Nephron (organoid): ENCODE results near the gene DACH1.

ENCODE experiments used
- H3K27ac Mint-ChIP-seq, 3 experiments: 2 replicates each; pipeline ENCODE4 v1.8.0; 2020; ENCODE audit warnings: mixed read lengths in 3 of 3, mild to moderate bottlenecking in 2 of 3, moderate library complexity in 1 of 3
- H3K27me3 Mint-ChIP-seq: 2 replicates; pipeline ENCODE4 v1.8.0; 2021; ENCODE audit warnings: low read depth, mild to moderate bottlenecking, moderate library complexity, mixed read lengths
- H3K36me3 Mint-ChIP-seq: 2 replicates; pipeline ENCODE4 v1.8.0; 2020; ENCODE audit warnings: low read depth, mixed read lengths
- H3K4me1 Mint-ChIP-seq: 2 replicates; pipeline ENCODE4 v1.8.0; 2020; ENCODE audit warnings: mixed read lengths
- H3K4me3 Mint-ChIP-seq, 3 experiments: 2 replicates each; pipeline ENCODE4 v1.8.0; 2020; ENCODE audit warnings: mild to moderate bottlenecking in 3 of 3, mixed read lengths in 3 of 3, moderate library complexity in 2 of 3
- H3K9me3 Mint-ChIP-seq: 2 replicates; pipeline ENCODE4 v1.8.0; 2020; ENCODE audit warnings: mixed read lengths
- CTCF ChIP-seq, 3 experiments: fragments of 200-600 bp; sonication (generic); IDR thresholded peaks; one replicate each; pipeline ENCODE4 v1.5.0; 2021; ENCODE audit warnings: antibody characterized with exemption in 3 of 3; ENCODE audit not compliant: unreplicated experiment in 3 of 3

The DACH1 gene

DNA sequence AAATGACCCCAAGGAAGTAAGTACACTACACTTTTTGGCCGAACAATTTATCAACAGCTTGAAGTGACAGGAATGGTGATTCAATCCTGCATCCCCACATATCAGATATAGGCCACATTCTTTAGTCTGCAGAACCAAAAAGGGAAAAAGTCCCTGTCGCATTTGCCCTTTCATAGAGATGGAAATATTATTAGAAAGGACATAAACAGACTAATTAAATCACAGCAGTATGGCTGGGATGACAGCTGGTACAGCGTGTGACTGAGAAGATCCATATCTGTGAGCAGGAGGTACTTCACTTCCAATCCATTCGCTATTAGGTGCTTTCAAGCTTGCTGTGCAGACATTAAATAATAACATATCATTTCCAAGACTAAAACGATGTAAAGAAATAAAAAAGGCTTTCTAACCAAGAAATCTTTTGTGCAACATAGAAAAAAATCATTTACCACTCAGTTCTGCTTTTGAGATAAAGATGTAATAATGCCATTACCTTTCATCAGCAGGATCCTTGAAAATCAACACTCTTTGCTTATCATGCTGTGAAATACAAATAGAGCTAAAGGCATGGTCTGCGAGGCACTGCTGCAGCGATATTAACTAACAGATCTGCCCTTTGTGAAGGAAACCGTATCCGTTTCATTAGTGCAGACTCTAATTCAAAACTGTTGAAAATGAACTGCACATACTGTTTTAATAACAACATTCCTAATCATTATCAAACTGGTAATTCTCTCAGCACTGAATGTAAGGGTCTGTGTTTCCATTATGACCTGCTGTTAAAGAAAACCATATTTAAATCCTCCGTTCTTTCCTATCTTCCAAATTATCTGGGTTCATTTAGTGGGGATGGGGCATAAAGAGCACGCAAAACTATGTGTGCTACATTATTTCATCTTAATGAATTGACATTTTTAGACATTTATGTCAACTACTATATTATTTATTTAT is 245.6 kb downstream of the DACH1 start:
- Mint-ChIP-seq H3K27ac (peak overlapping the region; percentile 68 to 80 (median 74)), H3K27me3 (no peaks in the 10 kb centered on the region), H3K4me3 (peak overlapping the region in 2 of 3 experiments; percentile 17), H3K36me3 (peaks cover 2% of the 10 kb centered on the region), H3K9me3 (no peaks in the 10 kb centered on the region), H3K4me1 (peaks cover 58% of the 10 kb centered on the region)
- TF ChIP-seq CTCF (IDR thresholded peaks at IDR 0.05; ENCODE audit: unreplicated experiment in 3 of 3), result no peak

DNA sequence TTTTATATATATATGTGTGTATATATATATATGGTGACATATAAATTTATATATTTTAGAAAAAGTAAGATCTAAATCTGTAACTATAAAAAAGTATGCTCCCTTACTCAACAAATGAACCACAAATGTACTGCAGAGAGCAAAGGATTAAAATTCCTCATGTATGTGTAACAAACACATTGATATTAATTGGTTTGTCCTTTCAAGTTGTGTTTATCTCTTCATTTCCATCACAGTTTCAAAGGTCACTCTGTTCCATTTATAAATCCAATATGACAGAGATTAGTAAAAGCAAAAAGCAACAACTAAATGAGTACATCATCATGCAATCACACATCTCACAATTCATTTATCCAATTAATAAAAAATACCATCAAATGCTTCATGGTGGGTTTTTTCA is 247.9 kb downstream of the DACH1 start:
- H3K4me1 Mint-ChIP-seq, result peaks cover 36% of the 10 kb centered on the region
- no peaks in the 10 kb centered on the region for H3K27me3 Mint-ChIP-seq
- no peak overlapping the region for H3K4me3 Mint-ChIP-seq
- H3K36me3 Mint-ChIP-seq, result peaks cover 12% of the 10 kb centered on the region
- H3K9me3 Mint-ChIP-seq, result no peaks in the 10 kb centered on the region
- no peak for TF ChIP-seq CTCF (IDR thresholded peaks at IDR 0.05; ENCODE audit: unreplicated experiment in 3 of 3)
- peak overlapping the region in 1 of 3 experiments; percentile 75 for H3K27ac Mint-ChIP-seq

- H3K36me3 Mint-ChIP-seq, result peaks cover 19% of the 10 kb centered on the region
- no peaks in the 10 kb centered on the region for H3K9me3 Mint-ChIP-seq
- no peak overlapping the region for H3K4me3 Mint-ChIP-seq
- TF ChIP-seq CTCF (IDR thresholded peaks at IDR 0.05; ENCODE audit: unreplicated experiment in 3 of 3), result no peak
- peaks cover 39% of the 10 kb centered on the region for H3K4me1 Mint-ChIP-seq
- H3K27me3 Mint-ChIP-seq, result no peaks in the 10 kb centered on the region
- H3K27ac Mint-ChIP-seq, result peak overlapping the region; percentile 26 to 61 (median 47)
Observed at GRCh38 chr13:71618159-71618558, 248.8 kb downstream of the DACH1 start.

- Mint-ChIP-seq H3K4me1 (peaks cover 45% of the 10 kb centered on the region), H3K9me3 (no peaks in the 10 kb centered on the region), H3K36me3 (peaks cover 24% of the 10 kb centered on the region), H3K27ac (peak overlapping the region in 2 of 3 experiments; percentile 7 to 61), H3K4me3 (no peak overlapping the region), H3K27me3 (no peaks in the 10 kb centered on the region)
- TF ChIP-seq CTCF (IDR thresholded peaks at IDR 0.05; ENCODE audit: unreplicated experiment in 3 of 3), result no peak
Observed at GRCh38 chr13:71617265-71617664, 249.7 kb downstream of the DACH1 start.

DNA sequence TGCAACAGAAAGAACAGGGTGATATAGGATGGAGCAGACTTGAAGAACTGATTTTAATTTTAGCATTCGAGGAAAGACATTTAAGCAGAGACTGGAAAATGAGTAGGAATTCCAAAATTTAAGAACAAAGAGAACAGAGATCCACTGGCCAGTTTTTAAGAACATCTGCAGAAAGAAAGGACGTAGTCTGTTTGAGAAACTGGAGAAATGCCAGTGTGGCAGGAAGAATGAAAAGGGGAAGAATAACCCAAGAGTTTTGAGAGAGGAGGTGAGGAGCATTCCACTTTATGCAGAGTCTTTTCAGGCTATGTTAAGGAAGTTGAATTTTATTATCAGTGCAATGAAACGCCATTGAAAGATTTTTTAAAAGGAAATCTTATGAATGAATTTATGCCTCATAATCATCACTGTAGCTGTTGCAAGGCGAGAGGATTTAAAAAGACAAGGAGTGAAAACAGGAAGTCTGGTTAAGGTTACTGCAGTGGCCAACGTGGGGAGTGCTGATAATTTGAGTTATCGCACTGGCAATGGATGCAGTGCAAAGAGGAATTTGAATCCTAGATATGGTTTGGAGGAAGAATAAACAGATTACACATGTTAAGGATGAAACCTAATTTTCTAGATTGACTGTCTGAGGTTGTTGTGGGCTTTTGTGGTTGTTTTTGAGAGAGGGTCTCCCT is 253.8 kb downstream of the DACH1 start:
- peaks cover 24% of the 10 kb centered on the region for H3K36me3 Mint-ChIP-seq

More for the DNA sequence above, 253.8 kb downstream of the DACH1 start:
- peak overlapping the region in 2 of 3 experiments; percentile 13 to 30 for H3K27ac Mint-ChIP-seq
- H3K4me3 Mint-ChIP-seq, result peak overlapping the region in 1 of 3 experiments; percentile 1
- no peaks in the 10 kb centered on the region for H3K27me3 Mint-ChIP-seq
- no peaks in the 10 kb centered on the region for H3K9me3 Mint-ChIP-seq
- TF ChIP-seq CTCF (IDR thresholded peaks at IDR 0.05; ENCODE audit: unreplicated experiment in 3 of 3), result no peak
- H3K4me1 Mint-ChIP-seq, result peaks cover 36% of the 10 kb centered on the region
